ENCODE results near the gene NFATC1. TPM values are rescaled to one million over a fixed set of nuclear protein-coding genes. Genes with fewer than 3 reads are reported as not detected.

Gene NFATC1
- total RNA-seq, 4 donors from 2014 or later: 5.3 to 19.1 (median 11.8) TPM

DNA sequence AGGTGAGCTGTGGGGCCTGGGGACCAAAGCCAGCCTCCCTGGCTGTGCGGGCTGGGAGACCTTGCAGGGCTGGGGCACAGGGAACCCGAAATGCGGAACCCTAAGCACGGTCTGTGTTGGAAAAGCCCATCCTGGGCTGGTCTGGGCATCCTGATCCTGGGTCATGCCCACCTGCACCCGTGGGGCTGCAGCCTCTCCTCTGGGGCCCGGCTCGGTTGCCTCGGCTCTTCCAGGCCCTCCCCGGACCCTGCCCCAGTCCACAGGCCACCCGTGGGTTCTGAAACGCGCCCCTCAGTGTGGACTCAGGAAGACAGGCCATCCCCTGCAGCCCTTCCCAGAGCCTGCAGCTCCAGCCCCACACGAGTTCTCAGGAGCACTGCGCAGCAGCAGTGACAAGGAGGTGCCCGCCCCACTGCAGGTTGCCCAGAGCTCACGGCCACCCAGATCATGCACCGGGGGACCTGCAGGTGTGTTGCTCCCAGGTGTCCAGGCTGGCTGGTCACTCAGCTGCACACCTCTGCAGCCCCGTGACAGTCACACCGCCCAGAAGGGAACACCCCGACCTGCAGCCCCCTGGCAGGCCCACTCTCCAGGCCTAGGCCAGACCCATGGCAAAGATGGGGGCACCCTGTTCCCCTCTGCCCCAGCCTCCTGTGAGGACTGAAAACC lies 12.2 kb upstream of the NFATC1 start:
- in situ Hi-C loops (cut with MboI; ENCODE audit: low pct_ligation_motif_present in 1 of 4, low pct_unique_long_range_greater_than_20kb in 1 of 4, low sequenced_read_pairs in 3 of 4) (loop anchor here in 1 of 4 donors (25.0 kb wide), 2 partner anchors 129 to 254 kb away; no protein-coding TSS in a partner anchor), intact Hi-C loops (cut with DNase I; ENCODE audit: low total_unique reads) (no loop called here)
- H3K4me1 ChIP-seq: peaks cover 0 to 4% (median 1%) of the 10 kb centered on the region in 4 donors
- DNase-seq: no peak
- H3K36me3 ChIP-seq: no peaks in the 10 kb centered on the region
- no peak for TF ChIP-seq POLR2AphosphoS5 (IDR thresholded peaks at IDR 0.05)
- no peak for TF ChIP-seq POLR2A (IDR thresholded peaks at IDR 0.05)
- no peak for TF ChIP-seq EP300 (IDR thresholded peaks at IDR 0.05; ENCODE audit: low read depth)
- TF ChIP-seq, protein P1, sequence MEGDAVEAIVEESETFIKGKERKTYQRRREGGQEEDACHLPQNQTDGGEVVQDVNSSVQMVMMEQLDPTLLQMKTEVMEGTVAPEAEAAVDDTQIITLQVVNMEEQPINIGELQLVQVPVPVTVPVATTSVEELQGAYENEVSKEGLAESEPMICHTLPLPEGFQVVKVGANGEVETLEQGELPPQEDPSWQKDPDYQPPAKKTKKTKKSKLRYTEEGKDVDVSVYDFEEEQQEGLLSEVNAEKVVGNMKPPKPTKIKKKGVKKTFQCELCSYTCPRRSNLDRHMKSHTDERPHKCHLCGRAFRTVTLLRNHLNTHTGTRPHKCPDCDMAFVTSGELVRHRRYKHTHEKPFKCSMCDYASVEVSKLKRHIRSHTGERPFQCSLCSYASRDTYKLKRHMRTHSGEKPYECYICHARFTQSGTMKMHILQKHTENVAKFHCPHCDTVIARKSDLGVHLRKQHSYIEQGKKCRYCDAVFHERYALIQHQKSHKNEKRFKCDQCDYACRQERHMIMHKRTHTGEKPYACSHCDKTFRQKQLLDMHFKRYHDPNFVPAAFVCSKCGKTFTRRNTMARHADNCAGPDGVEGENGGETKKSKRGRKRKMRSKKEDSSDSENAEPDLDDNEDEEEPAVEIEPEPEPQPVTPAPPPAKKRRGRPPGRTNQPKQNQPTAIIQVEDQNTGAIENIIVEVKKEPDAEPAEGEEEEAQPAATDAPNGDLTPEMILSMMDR (IDR thresholded peaks at IDR 0.05): no peak
- H3K9me3 ChIP-seq: no peaks in the 10 kb centered on the region
- H3K27me3 ChIP-seq: peaks cover 16% of the 10 kb centered on the region
- WGBS, 2 donors (ENCODE audit: low coverage in 1 of 2): 72% methylated on average over 20 of the region's 20 CpGs; no CpG with 5 or more reads in 1 of the 2 donors
- H3K4me3 ChIP-seq: no peak overlapping the region
- no peak overlapping the region for H3K27ac ChIP-seq

DNA sequence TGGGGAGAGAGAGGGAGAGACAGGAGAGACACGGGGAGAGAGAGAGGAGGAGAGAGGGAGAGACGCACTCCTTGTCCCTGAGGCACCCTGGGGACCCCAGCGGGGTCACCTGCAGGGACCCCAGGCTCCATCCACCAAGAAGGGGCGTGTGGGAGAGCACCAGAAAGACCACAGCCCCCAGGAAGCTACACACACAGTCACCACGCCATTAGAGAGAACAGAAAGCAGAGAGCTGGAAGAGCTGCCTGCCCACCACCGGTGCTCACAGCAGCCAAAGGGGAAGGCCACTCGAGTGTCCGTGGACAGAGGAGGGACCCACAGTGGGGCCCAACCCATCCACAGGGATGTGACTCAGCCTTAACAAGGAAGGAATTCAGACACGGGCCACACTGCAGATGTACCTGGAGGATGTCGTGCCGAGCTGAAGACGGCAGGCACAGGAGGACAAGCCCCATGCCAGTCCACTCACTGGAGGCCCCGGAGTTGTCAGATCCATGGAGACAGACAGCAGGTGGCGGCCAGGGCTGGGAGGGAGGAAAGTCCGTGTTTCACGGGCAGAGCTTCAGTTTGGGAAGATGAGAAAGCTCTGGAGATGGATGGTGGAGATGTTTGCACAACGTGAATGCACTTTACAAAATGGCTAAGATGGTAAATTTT lies 11.5 kb upstream of the NFATC1 start:
- Histone ChIP-seq H3K4me3 (no peak overlapping the region), H3K9me3 (no peaks in the 10 kb centered on the region), H3K27me3 (peaks cover 24% of the 10 kb centered on the region), H3K4me1 (peaks cover 0 to 1% (median under 1%) of the 10 kb centered on the region in 4 donors), H3K36me3 (no peaks in the 10 kb centered on the region), H3K27ac (no peak overlapping the region)
- in situ Hi-C loops (cut with MboI; ENCODE audit: low pct_ligation_motif_present in 1 of 4, low pct_unique_long_range_greater_than_20kb in 1 of 4, low sequenced_read_pairs in 3 of 4) (loop anchor here in 1 of 4 donors (25.0 kb wide), 2 partner anchors 128 to 253 kb away; no protein-coding TSS in a partner anchor), intact Hi-C loops (cut with DNase I; ENCODE audit: low total_unique reads) (no loop called here)
- TF ChIP-seq, protein P1 (IDR thresholded peaks at IDR 0.05): no peak
- TF ChIP-seq EP300 (IDR thresholded peaks at IDR 0.05; ENCODE audit: low read depth) (no peak), POLR2AphosphoS5 (IDR thresholded peaks at IDR 0.05) (no peak), POLR2A (IDR thresholded peaks at IDR 0.05) (no peak)
- no peak for DNase-seq
- 30 to 41% methylated on average over 7 to 17 of the region's 17 CpGs for WGBS, 2 donors (ENCODE audit: low coverage in 1 of 2)

DNA sequence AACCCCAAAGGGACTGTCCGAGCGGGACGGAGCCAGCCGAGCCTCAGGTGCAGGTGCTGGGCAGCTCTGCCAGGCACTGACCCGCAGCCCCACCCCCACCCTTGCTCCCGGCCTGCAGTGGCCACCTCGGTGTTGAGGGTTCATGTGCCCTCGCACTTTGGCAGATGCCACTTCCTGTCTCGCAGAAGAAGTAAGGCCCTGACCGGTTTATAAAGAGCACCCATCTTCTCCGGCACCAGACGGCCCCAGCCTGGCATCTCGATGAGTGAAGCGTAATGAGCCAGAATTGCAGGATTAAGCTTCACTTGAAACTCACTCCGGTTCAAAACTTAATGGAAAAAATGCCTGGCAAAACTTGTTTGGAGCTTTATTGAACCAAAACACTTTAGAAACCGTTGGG lies 10.9 kb upstream of the NFATC1 start:
- Histone ChIP-seq H3K4me3 (no peak overlapping the region), H3K4me1 (no peaks in the 10 kb centered on the region), H3K36me3 (no peaks in the 10 kb centered on the region), H3K9me3 (no peaks in the 10 kb centered on the region), H3K27me3 (peaks cover 29% of the 10 kb centered on the region), H3K27ac (no peak overlapping the region)
- intact Hi-C loops (cut with DNase I; ENCODE audit: low total_unique reads): no loop called here
- TF ChIP-seq, protein P1 (IDR thresholded peaks at IDR 0.05): no peak
- TF ChIP-seq POLR2AphosphoS5 (IDR thresholded peaks at IDR 0.05) (no peak), EP300 (IDR thresholded peaks at IDR 0.05; ENCODE audit: low read depth) (no peak), POLR2A (IDR thresholded peaks at IDR 0.05) (no peak)
- 53 to 65% methylated on average over 3 to 16 of the region's 16 CpGs for WGBS, 2 donors (ENCODE audit: low coverage in 1 of 2)
- DNase-seq: no peak
- in situ Hi-C loops (cut with MboI; ENCODE audit: low pct_ligation_motif_present in 1 of 4, low pct_unique_long_range_greater_than_20kb in 1 of 4, low sequenced_read_pairs in 3 of 4): loop anchor here in 1 of 4 donors (25.0 kb wide), 2 partner anchors 127 to 252 kb away; no protein-coding TSS in a partner anchor

DNA sequence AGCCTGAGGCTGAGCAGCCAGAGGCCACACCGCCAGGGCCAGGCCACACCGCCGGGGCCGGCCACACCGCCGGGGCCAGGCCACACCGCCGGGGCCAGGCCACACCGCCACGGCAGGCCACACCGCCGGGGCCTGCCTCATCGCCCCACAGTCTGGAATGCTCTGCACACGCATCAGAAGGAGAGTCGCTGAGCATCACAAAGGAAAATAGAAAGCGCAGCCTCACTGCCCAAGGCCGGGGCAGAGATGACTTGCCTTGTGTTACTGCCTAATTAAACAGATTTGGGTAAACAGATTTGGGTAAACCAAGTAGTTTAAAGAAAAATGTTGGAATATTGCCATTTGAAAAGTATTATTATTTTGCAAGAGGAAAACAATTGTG lies 10.4 kb upstream of the NFATC1 start:
- Histone ChIP-seq H3K27me3 (peaks cover 32% of the 10 kb centered on the region), H3K27ac (no peak overlapping the region), H3K9me3 (no peaks in the 10 kb centered on the region), H3K36me3 (no peaks in the 10 kb centered on the region), H3K4me1 (no peaks in the 10 kb centered on the region), H3K4me3 (no peak overlapping the region)
- no peak for DNase-seq
- intact Hi-C loops (cut with DNase I; ENCODE audit: low total_unique reads): no loop called here
- no peak for TF ChIP-seq POLR2A (IDR thresholded peaks at IDR 0.05)
- no peak for TF ChIP-seq POLR2AphosphoS5 (IDR thresholded peaks at IDR 0.05)
- TF ChIP-seq EP300 (IDR thresholded peaks at IDR 0.05; ENCODE audit: low read depth): no peak
- TF ChIP-seq, protein P1 (IDR thresholded peaks at IDR 0.05): no peak
- WGBS, 2 donors (ENCODE audit: low coverage in 1 of 2): 70 to 84% methylated on average over 7 to 17 of the region's 17 CpGs
- in situ Hi-C loops (cut with MboI; ENCODE audit: low pct_ligation_motif_present in 1 of 4, low pct_unique_long_range_greater_than_20kb in 1 of 4, low sequenced_read_pairs in 3 of 4): loop anchor here in 1 of 4 donors (25.0 kb wide), 2 partner anchors 127 to 252 kb away; no protein-coding TSS in a partner anchor

All from transverse colon (tissue), 4 donors.